ENCODE measurements around the gene ICAM3.

DNA sequence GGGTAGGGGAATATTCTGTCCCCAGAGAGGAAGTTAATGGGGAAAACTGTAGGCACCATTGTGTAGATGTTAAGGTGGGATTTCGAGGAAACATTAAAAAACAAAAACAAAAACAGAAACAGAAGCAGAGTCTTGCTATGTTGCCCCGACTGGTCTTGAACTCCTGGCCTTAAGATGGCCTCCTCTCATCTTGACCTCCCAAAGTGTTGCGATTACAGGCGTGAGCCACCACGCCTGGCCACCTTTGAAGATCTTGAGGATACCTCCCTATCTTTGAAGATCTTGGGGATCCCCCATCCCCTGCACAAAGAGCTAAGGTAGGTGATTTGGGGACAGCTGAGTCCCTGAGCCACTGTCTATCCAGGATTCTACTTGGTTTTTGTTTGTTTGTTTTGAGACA, 553 bp upstream of the ICAM3 start:
- TF ChIP-seq, protein P1, sequence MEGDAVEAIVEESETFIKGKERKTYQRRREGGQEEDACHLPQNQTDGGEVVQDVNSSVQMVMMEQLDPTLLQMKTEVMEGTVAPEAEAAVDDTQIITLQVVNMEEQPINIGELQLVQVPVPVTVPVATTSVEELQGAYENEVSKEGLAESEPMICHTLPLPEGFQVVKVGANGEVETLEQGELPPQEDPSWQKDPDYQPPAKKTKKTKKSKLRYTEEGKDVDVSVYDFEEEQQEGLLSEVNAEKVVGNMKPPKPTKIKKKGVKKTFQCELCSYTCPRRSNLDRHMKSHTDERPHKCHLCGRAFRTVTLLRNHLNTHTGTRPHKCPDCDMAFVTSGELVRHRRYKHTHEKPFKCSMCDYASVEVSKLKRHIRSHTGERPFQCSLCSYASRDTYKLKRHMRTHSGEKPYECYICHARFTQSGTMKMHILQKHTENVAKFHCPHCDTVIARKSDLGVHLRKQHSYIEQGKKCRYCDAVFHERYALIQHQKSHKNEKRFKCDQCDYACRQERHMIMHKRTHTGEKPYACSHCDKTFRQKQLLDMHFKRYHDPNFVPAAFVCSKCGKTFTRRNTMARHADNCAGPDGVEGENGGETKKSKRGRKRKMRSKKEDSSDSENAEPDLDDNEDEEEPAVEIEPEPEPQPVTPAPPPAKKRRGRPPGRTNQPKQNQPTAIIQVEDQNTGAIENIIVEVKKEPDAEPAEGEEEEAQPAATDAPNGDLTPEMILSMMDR (IDR thresholded peaks at IDR 0.05), result no peak
- no peak for TF ChIP-seq EP300 (IDR thresholded peaks at IDR 0.05)
- TF ChIP-seq POLR2A (IDR thresholded peaks at IDR 0.05), result no peak
